Nephron (organoid): Measurements from ENCODE around the gene MAP1B.
A peak's percentile ranks its signal among the peaks of the same experiment; 100 is the strongest.

Experiments
- H3K27ac Mint-ChIP-seq, 3 experiments: 2 replicates each; pipeline ENCODE4 v1.8.0; 2020; ENCODE audit warnings: mixed read lengths in 3 of 3, mild to moderate bottlenecking in 2 of 3, moderate library complexity in 1 of 3
- H3K27me3 Mint-ChIP-seq: 2 replicates; pipeline ENCODE4 v1.8.0; 2021; ENCODE audit warnings: low read depth, mild to moderate bottlenecking, moderate library complexity, mixed read lengths
- H3K36me3 Mint-ChIP-seq: 2 replicates; pipeline ENCODE4 v1.8.0; 2020; ENCODE audit warnings: low read depth, mixed read lengths
- H3K4me1 Mint-ChIP-seq: 2 replicates; pipeline ENCODE4 v1.8.0; 2020; ENCODE audit warnings: mixed read lengths
- H3K4me3 Mint-ChIP-seq, 3 experiments: 2 replicates each; pipeline ENCODE4 v1.8.0; 2020; ENCODE audit warnings: mild to moderate bottlenecking in 3 of 3, mixed read lengths in 3 of 3, moderate library complexity in 2 of 3
- H3K9me3 Mint-ChIP-seq: 2 replicates; pipeline ENCODE4 v1.8.0; 2020; ENCODE audit warnings: mixed read lengths
- TF ChIP-seq, protein P1 (sequence below), 3 experiments: fragments of 200-600 bp; sonication (generic); IDR thresholded peaks; one replicate each; pipeline ENCODE4 v1.5.0; 2021; ENCODE audit warnings: antibody characterized with exemption in 3 of 3; ENCODE audit not compliant: unreplicated experiment in 3 of 3

Gene MAP1B

DNA sequence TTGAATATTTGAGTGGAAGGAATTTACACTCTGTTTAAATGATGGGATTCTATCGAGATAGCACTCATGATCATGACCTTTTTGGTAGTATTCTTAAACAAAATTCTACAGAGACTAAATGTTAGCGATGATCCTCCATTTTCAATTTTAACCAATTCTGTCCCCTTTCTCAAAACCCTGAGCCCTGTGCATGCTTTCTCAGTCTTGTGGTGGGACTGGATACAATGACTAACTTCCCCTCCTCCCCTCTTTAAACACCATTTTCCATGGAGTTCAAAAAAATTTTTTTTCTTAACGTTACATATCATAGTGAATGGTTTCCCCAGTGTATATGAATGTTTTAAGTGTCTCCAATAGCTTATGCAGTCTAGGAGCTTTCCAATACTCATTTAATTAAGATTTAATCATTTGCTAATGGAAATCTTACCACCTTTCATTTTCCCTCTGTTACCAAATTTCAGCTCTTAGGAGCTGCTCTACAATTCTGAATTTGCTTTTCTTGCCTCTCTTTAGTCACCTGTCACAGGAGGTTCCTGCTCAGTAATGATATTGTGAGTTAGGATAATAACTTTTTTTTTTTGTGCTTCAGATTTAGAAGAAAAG lies 101.2 kb downstream of the MAP1B start:
- H3K9me3 Mint-ChIP-seq = no peaks in the 10 kb centered on the region
- H3K27me3 Mint-ChIP-seq = no peaks in the 10 kb centered on the region
- TF ChIP-seq, protein P1, sequence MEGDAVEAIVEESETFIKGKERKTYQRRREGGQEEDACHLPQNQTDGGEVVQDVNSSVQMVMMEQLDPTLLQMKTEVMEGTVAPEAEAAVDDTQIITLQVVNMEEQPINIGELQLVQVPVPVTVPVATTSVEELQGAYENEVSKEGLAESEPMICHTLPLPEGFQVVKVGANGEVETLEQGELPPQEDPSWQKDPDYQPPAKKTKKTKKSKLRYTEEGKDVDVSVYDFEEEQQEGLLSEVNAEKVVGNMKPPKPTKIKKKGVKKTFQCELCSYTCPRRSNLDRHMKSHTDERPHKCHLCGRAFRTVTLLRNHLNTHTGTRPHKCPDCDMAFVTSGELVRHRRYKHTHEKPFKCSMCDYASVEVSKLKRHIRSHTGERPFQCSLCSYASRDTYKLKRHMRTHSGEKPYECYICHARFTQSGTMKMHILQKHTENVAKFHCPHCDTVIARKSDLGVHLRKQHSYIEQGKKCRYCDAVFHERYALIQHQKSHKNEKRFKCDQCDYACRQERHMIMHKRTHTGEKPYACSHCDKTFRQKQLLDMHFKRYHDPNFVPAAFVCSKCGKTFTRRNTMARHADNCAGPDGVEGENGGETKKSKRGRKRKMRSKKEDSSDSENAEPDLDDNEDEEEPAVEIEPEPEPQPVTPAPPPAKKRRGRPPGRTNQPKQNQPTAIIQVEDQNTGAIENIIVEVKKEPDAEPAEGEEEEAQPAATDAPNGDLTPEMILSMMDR (IDR thresholded peaks at IDR 0.05; ENCODE audit: unreplicated experiment in 3 of 3) = no peak
- H3K4me1 Mint-ChIP-seq = peaks cover 10% of the 10 kb centered on the region
- H3K27ac Mint-ChIP-seq = no peak overlapping the region
- H3K36me3 Mint-ChIP-seq = peaks cover 40% of the 10 kb centered on the region
- no peak overlapping the region for H3K4me3 Mint-ChIP-seq

DNA sequence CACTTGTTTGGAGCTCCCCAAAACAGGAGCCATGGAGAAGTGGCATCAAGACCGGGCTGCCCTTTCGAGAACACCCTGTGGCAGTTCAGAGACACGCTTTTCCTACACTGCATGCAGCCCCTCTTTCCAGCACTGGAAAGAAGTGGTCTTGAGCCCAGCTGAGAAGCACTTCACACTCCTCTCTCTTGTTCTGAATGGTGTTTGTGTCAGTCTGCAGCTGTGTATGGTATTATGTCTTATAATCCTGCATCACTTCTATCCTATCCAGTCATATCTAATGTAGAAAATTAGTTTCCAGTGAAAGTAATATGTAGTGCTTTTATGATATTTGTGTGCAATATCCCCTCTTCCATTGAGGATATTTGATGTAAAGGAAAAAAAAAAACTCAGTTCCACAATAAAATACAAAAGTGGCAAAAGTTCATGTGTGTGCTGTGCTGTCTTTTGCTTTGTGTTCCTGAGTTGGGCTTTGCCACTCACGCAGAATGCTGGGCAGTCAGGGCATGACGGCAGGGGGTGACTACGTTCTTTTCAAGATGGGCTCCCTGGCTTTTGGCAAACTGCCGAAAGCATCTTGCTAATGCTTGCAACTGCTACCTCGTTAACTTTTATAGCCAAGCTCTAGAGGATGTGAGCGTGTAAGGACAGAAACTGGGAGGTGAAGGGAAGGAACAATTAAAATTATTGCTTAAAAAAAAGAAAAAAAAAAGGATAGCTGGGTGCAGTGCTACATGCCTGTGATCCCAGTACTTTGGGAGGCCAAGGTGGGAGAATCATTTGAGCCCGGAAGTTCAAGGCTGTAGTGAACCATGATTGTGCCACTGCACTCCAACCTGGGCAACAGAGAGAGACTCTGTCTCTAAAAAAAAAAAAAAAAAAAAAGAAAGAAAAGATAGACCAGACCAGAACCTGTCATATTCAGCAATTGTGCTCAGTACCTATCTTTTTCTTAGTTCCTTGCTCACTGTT lies 102.2 kb downstream of the MAP1B start:
- H3K4me1 Mint-ChIP-seq = peaks cover 10% of the 10 kb centered on the region
- no peaks in the 10 kb centered on the region for H3K9me3 Mint-ChIP-seq
- H3K36me3 Mint-ChIP-seq = peaks cover 33% of the 10 kb centered on the region
- no peaks in the 10 kb centered on the region for H3K27me3 Mint-ChIP-seq
- peak overlapping the region in 1 of 3 experiments; percentile 14 for H3K27ac Mint-ChIP-seq
- no peak overlapping the region for H3K4me3 Mint-ChIP-seq
- TF ChIP-seq, protein P1 (IDR thresholded peaks at IDR 0.05; ENCODE audit: unreplicated experiment in 3 of 3) = no peak

DNA sequence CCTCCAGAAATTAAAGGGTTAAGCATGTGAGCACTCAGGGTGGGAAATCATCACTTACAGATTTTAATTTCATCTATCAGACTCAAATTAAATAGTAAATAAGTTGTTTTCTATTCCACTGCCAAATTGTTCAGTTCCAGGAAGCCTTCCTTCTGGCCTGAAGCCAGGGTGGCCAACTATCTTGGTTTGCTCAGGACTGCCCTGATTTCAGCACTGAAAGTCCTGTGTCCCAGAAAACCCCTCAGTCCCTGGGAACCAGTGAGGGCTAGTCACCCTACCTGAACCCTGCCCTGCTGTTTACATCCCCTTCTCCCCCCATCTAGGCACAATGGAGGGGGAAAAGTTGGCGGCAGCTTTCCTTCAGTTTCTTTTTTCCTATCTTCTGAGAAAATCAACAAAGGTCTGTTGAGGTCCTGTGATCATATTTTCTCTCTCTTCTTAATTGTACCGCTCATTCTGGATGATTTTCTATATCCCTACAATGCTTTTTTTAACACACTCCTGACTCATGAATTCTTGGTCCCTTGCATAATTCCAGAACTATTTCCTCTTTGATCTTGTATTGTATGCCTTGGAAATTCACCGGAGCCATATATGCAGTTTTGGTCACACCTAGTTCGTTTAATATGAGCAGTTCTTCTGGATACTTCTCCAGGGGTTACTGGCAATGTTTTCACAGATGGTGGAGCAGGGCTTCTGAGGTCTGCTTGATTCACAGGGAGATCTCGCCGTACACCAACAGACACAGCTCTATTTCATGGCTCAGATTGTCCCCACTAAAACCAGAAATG lies 103.8 kb downstream of the MAP1B start:
- peaks cover 10% of the 10 kb centered on the region for H3K4me1 Mint-ChIP-seq
- TF ChIP-seq, protein P1 (IDR thresholded peaks at IDR 0.05; ENCODE audit: unreplicated experiment in 3 of 3) = no peak
- no peaks in the 10 kb centered on the region for H3K27me3 Mint-ChIP-seq
- H3K4me3 Mint-ChIP-seq = no peak overlapping the region
- H3K36me3 Mint-ChIP-seq = peaks cover 18% of the 10 kb centered on the region
- H3K9me3 Mint-ChIP-seq = no peaks in the 10 kb centered on the region
- H3K27ac Mint-ChIP-seq = peak overlapping the region in 2 of 3 experiments; percentile 3 to 14

DNA sequence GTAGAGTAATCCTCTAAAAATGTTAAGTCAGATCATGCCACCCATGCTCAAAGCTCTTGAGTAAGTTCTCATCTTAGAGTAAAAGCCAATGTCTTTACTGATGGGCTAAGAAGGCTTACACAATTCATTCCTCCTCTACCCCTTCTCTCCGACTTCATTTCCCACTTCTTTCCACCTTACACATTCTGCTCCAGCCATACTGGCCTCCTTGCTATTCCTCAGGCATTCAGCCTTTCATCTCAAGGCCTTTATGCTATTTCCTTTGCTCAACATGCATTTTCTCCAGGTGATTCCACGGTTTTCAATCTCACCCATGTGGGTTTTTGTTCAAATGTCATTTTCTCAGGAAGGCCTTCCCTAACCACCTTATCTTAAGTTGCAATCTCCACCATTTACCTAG lies 104.9 kb downstream of the MAP1B start:
- TF ChIP-seq, protein P1 (IDR thresholded peaks at IDR 0.05; ENCODE audit: unreplicated experiment in 3 of 3) = no peak
- Mint-ChIP-seq H3K36me3 (peaks cover 15% of the 10 kb centered on the region), H3K27me3 (no peaks in the 10 kb centered on the region)

DNA sequence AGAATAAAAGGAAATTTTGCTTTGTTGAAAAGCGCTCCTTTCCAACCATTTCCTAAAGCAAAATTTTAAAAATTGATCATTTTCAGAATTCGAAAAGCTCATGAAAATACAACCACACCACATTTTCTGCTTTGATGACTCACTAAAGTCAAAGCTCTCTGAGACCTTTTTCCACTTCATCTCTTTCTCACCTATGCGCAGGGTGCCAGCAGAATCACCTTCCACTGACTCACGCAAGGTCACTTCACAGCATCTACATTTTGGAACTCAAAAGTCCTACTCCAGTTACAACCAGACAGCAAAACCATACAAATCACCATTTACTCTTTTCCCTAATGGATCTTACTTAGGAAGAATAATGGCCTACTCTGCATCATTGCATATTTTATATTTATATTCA lies 106.2 kb downstream of the MAP1B start:
- no peak overlapping the region for H3K27ac Mint-ChIP-seq
- H3K36me3 Mint-ChIP-seq = peaks cover 18% of the 10 kb centered on the region
- no peaks in the 10 kb centered on the region for H3K27me3 Mint-ChIP-seq
- TF ChIP-seq, protein P1 (IDR thresholded peaks at IDR 0.05; ENCODE audit: unreplicated experiment in 3 of 3) = no peak
- no peak overlapping the region for H3K4me3 Mint-ChIP-seq
- no peaks in the 10 kb centered on the region for H3K9me3 Mint-ChIP-seq
- H3K4me1 Mint-ChIP-seq = peaks cover 10% of the 10 kb centered on the region

More for the DNA sequence above, 104.9 kb downstream of the MAP1B start:
- Mint-ChIP-seq H3K4me1 (peaks cover 10% of the 10 kb centered on the region), H3K9me3 (no peaks in the 10 kb centered on the region), H3K4me3 (no peak overlapping the region), H3K27ac (no peak overlapping the region)
